Calu3 (cell line): ENCODE data around the gene TOR2A. TPM values are rescaled to one million over a fixed set of nuclear protein-coding genes. Genes with fewer than 3 reads are reported as not detected.

Experiments used
- BruUV-seq: library from RNA; stranded (reverse); fragments of 400-500 nt; replicated peaks from 2 replicates; lab custom pipeline; 2021; lab: Mats Ljungman, UMichigan
- CTCF ChIA-PET: fragments of 300-600 bp; sonication (Branson Sonifier 250); formaldehyde crosslinking; loops from one replicate; lab custom pipeline; 2022; ENCODE audit warnings: antibody characterized with exemption; lab: Charles Lee
- DNase-seq: peaks from one replicate; pipeline ENCODE4 v3.0.0; 2022
- H3K27ac Mint-ChIP-seq: one replicate; pipeline ENCODE4 v1.8.0; 2022; ENCODE audit warnings: mixed read lengths; ENCODE audit not compliant: unreplicated experiment
- H3K27me3 Mint-ChIP-seq: one replicate; pipeline ENCODE4 v1.8.0; 2022; ENCODE audit warnings: mixed read lengths; ENCODE audit not compliant: unreplicated experiment
- H3K36me3 Mint-ChIP-seq: one replicate; pipeline ENCODE4 v1.8.0; 2022; ENCODE audit warnings: mild to moderate bottlenecking, moderate library complexity, mixed read lengths; ENCODE audit not compliant: insufficient read depth, unreplicated experiment
- H3K4me1 Mint-ChIP-seq: one replicate; pipeline ENCODE4 v1.8.0; 2022; ENCODE audit warnings: mild to moderate bottlenecking, low read depth, mixed read lengths; ENCODE audit not compliant: unreplicated experiment
- H3K4me3 Mint-ChIP-seq: one replicate; pipeline ENCODE4 v1.8.0; 2022; ENCODE audit warnings: mild to moderate bottlenecking, low read depth, moderate library complexity, mixed read lengths; ENCODE audit not compliant: unreplicated experiment
- H3K9me3 Mint-ChIP-seq: one replicate; pipeline ENCODE4 v1.8.0; 2022; ENCODE audit warnings: low read depth, mixed read lengths; ENCODE audit not compliant: unreplicated experiment
- intact Hi-C: fragments of 100-400 bp; cut with micrococcal nuclease; formaldehyde crosslinking; loops from one replicate; pipeline ENCODE4 v1.10.0; 2022; ENCODE audit not compliant: unreplicated experiment
- total RNA-seq: library from RNA; stranded (reverse); gene quantifications from 2 replicates; pipeline ENCODE4 v1.2.3, GENCODE V29; 2022
- TF ChIP-seq, protein P1 (sequence below): fragments of 200-600 bp; IDR thresholded peaks from one replicate; pipeline ENCODE4 v1.8.0; 2022; ENCODE audit warnings: antibody characterized with exemption; ENCODE audit not compliant: unreplicated experiment

Gene TOR2A
- total RNA-seq, 1 experiment from 2014 or later: 7.6 TPM

DNA sequence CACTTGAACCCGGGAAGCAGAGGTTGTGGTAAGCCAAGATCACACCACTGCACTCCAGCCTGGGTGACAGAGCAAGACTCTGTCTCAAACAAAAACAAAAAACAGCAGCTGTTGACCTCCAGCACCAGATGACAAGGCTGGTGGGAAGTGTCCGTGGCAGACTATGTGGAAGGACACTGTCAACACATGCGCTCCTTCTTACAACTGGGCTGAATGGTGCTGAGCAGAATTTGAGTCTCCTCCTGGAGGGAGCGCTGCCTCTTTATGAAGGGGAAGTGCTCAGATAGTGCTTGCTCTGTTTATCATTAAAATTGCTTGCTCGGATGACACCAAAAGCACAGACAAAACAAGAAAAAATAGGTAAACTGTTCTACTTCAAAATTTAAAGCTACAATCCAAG is 37.5 kb downstream of the TOR2A start:
- CTCF ChIA-PET: no interaction called here
- H3K27ac Mint-ChIP-seq: no peak overlapping the region
- H3K36me3 Mint-ChIP-seq: peaks cover 18% of the 10 kb centered on the region
- TF ChIP-seq, protein P1, sequence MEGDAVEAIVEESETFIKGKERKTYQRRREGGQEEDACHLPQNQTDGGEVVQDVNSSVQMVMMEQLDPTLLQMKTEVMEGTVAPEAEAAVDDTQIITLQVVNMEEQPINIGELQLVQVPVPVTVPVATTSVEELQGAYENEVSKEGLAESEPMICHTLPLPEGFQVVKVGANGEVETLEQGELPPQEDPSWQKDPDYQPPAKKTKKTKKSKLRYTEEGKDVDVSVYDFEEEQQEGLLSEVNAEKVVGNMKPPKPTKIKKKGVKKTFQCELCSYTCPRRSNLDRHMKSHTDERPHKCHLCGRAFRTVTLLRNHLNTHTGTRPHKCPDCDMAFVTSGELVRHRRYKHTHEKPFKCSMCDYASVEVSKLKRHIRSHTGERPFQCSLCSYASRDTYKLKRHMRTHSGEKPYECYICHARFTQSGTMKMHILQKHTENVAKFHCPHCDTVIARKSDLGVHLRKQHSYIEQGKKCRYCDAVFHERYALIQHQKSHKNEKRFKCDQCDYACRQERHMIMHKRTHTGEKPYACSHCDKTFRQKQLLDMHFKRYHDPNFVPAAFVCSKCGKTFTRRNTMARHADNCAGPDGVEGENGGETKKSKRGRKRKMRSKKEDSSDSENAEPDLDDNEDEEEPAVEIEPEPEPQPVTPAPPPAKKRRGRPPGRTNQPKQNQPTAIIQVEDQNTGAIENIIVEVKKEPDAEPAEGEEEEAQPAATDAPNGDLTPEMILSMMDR: no peak
- H3K4me3 Mint-ChIP-seq: no peak overlapping the region
- intact Hi-C loops: no loop called here
- DNase-seq: no peak
- BruUV-seq: no TSS peak
- no peaks in the 10 kb centered on the region for H3K9me3 Mint-ChIP-seq
- H3K27me3 Mint-ChIP-seq: no peaks in the 10 kb centered on the region
- peaks cover 9% of the 10 kb centered on the region for H3K4me1 Mint-ChIP-seq

DNA sequence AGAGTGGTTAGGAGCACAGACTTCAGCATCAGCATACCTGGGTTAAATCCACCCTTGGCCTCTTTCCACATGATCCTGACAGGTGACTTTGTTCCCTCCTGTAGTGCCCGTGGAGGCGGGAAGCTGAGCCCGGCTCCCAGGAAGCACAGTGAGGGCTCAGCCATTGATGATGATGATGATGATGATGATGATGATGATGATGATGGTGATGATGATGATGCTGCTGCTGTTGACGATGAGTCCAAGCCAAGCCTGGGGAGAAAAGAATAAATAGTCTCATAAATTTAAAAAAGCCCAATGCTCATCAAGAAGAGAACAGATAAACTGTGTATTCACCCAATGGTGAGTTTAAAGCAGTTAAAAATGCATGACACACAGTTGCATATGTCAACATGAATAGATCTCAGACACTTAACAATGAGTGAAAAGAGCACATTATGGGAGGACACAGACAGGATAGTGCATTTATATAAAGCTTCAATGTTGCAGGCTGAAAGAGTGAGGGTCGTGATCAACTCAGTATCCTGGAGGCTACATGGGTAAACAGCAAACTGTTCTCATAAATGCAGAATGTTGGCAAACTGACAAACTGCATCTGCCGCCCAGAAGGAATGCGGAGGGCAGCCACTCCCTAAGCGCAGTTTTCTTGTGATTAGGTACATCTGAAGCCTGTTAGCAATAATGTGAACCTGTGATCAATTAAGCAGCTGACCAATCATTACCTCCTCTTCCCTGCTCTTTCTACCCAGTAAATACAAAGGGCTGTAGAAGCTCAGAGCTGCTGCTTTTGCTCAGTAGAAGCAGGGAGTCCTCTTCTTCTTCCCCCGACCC is 40.0 kb downstream of the TOR2A start:
- TF ChIP-seq, protein P1: no peak
- Mint-ChIP-seq H3K27me3 (no peaks in the 10 kb centered on the region), H3K9me3 (no peaks in the 10 kb centered on the region), H3K36me3 (peaks cover 15% of the 10 kb centered on the region), H3K4me1 (peaks cover 9% of the 10 kb centered on the region), H3K27ac (no peak overlapping the region), H3K4me3 (no peak overlapping the region)
- CTCF ChIA-PET: no interaction called here
- intact Hi-C loops: no loop called here
- DNase-seq: no peak
- BruUV-seq: no TSS peak

DNA sequence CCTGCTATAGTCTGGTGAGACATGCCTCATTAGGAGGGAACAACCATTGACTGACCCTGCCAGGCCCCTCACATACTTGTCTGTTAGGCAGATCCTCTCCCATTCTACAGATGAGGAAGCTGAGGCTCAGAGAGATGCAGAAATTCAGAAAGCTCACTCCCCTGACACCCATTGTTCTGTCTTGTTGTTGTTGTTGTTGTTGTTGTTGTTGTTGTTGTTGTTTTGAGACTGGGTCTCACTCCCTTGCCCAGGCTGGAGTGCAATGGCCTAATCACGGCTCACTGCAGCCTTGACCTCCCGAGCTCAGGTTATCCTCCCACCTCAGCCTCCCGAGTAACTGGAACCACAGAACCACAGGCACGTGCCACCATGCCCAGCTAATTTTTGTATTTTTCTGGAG is 41.4 kb downstream of the TOR2A start:
- no peak overlapping the region for H3K4me3 Mint-ChIP-seq
- H3K27me3 Mint-ChIP-seq: no peaks in the 10 kb centered on the region
- intact Hi-C loops: no loop called here
- peaks cover under 1% of the 10 kb centered on the region for H3K36me3 Mint-ChIP-seq
- BruUV-seq: no TSS peak
- H3K9me3 Mint-ChIP-seq: no peaks in the 10 kb centered on the region
- TF ChIP-seq, protein P1: no peak
- CTCF ChIA-PET: no interaction called here
- peaks cover 9% of the 10 kb centered on the region for H3K4me1 Mint-ChIP-seq
- no peak overlapping the region for H3K27ac Mint-ChIP-seq
- DNase-seq: no peak

DNA sequence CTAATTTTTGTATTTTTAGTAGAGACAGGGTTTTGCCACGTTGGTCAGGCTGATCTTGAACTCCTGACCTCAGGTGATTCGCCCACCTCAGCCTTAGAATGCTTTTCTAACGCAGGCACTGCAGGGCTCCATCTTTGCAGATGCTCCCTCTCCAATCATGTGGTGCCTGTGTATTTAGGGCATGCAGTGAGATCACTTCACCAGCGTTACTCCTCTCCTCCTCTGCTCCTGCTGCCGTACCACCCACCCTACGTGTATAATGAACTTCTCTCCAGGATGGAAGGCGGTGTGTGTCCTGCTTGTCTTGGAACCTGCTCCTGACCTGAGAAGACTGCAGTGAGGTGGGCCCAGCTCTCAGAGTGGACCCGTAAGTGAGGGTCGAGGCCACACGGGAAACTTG is 42.0 kb downstream of the TOR2A start:
- Mint-ChIP-seq H3K4me1 (peaks cover 9% of the 10 kb centered on the region), H3K9me3 (no peaks in the 10 kb centered on the region), H3K36me3 (no peaks in the 10 kb centered on the region), H3K4me3 (no peak overlapping the region), H3K27me3 (no peaks in the 10 kb centered on the region), H3K27ac (no peak overlapping the region)
- intact Hi-C loops: no loop called here
- CTCF ChIA-PET: interaction anchor here (0.7 kb wide), 1 partner anchor 11 kb away, joined by 8 read pairs; no protein-coding TSS in a partner anchor
- no TSS peak for BruUV-seq
- no peak for DNase-seq
- TF ChIP-seq, protein P1: no peak
